Right atrium auricular region (tissue), 2 donors: ENCODE data around the gene BATF2. TPM values are rescaled to one million over a fixed set of nuclear protein-coding genes. Genes with fewer than 3 reads are reported as not detected.
A peak's percentile ranks its signal among the peaks of the same experiment; 100 is the strongest.

Experiments used
- DNase-seq: peaks from one replicate; pipeline ENCODE4 v3.0.0-alpha.2; 2019; ENCODE audit warnings: low spot score
- H3K27ac ChIP-seq, 2 donors: fragments of 200-600 bp; sonication (generic); 1 replicate in 1 of 2; 2 replicates in 1 of 2; pipeline ENCODE4 v1.5.1; 2016 to 2019
- H3K27me3 ChIP-seq, 2 donors: fragments of 200-600 bp; sonication (generic); one replicate each; pipeline versions ENCODE4 v1.5.1 to v1.6.0; 2017 to 2019
- H3K36me3 ChIP-seq: fragments of 200-600 bp; sonication (generic); one replicate; pipeline ENCODE4 v1.5.1; 2016
- H3K4me1 ChIP-seq, 2 donors: fragments of 200-600 bp; sonication (generic); one replicate each; pipeline versions ENCODE4 v1.5.1 to v1.6.0; 2017 to 2019
- H3K4me3 ChIP-seq, 2 donors: fragments of 200-600 bp; sonication (generic); 1 replicate in 1 of 2; 2 replicates in 1 of 2; pipeline ENCODE4 v1.5.1; 2017 to 2019; ENCODE audit warnings: mild to moderate bottlenecking in 1 of 2, moderate library complexity in 1 of 2
- H3K9me3 ChIP-seq, 2 donors: fragments of 200-600 bp; sonication (generic); one replicate each; pipeline ENCODE4 v1.5.1; 2019
- CTCF ChIP-seq, 2 donors: fragments of 200-600 bp; sonication (generic); IDR thresholded peaks; one replicate each; pipeline ENCODE4 v1.5.1; 2019; ENCODE audit warnings: antibody characterized with exemption in 2 of 2
- total RNA-seq, 2 donors: library from RNA; depleted of rRNA; stranded (reverse); fragments of >200 nt; gene quantifications; one replicate each; pipeline ENCODE4 v1.1.0, GENCODE V29; 2016

The BATF2 gene
- 1 to 10 TPM; 1.1 to 1.6 TPM for total RNA-seq

GRCh38 chr11:64996710-64997380 lies at the start of gene BATF2:
Gene BATF2, minus strand, starts transcription at chr11:64996971. Its CDS starts 57 bp downstream, at chr11:64996914.
- Histone ChIP-seq H3K4me1 (peaks cover 0 to 10% of the 10 kb centered on the region in 2 donors), H3K27me3 (no peaks in the 10 kb centered on the region), H3K9me3 (no peaks in the 10 kb centered on the region), H3K27ac (peak within 1 kb of the TSS; percentile 48 to 54), H3K4me3 (peak within 1 kb of the TSS; percentile 27 to 45), H3K36me3 (no peaks in the 10 kb centered on the region)
- TF ChIP-seq CTCF (IDR thresholded peaks at IDR 0.05), result peak in 1 of 2 donors; percentile 40
- DNase-seq, result peak; percentile 79

GRCh38 chr11:65045728-65046127 lies 49.0 kb upstream of the BATF2 start:
- H3K36me3 ChIP-seq, result no peaks in the 10 kb centered on the region
- DNase-seq, result no peak
- TF ChIP-seq CTCF (IDR thresholded peaks at IDR 0.05), result no peak
- H3K27ac ChIP-seq, result no peak overlapping the region
- H3K4me1 ChIP-seq, result peaks cover 0 to 45% of the 10 kb centered on the region in 2 donors
- no peak overlapping the region for H3K4me3 ChIP-seq
- H3K27me3 ChIP-seq, result no peaks in the 10 kb centered on the region
- H3K9me3 ChIP-seq, result no peaks in the 10 kb centered on the region

GRCh38 chr11:65045061-65045460 lies 48.3 kb upstream of the BATF2 start:
- H3K4me1 ChIP-seq, result peaks cover 0 to 50% of the 10 kb centered on the region in 2 donors
- TF ChIP-seq CTCF (IDR thresholded peaks at IDR 0.05), result no peak
- H3K27me3 ChIP-seq, result no peaks in the 10 kb centered on the region
- no peak for DNase-seq
- no peak overlapping the region for H3K27ac ChIP-seq
- no peaks in the 10 kb centered on the region for H3K36me3 ChIP-seq
- H3K9me3 ChIP-seq, result no peaks in the 10 kb centered on the region
- no peak overlapping the region for H3K4me3 ChIP-seq

- Histone ChIP-seq H3K9me3 (no peaks in the 10 kb centered on the region), H3K27me3 (no peaks in the 10 kb centered on the region), H3K27ac (no peak overlapping the region), H3K36me3 (peaks cover 6% of the 10 kb centered on the region), H3K4me3 (no peak overlapping the region), H3K4me1 (peaks cover 0 to 50% of the 10 kb centered on the region in 2 donors)
- no peak for TF ChIP-seq CTCF (IDR thresholded peaks at IDR 0.05)
- DNase-seq, result peak; percentile 61
Measured at GRCh38 chr11:65043881-65044501, 47.2 kb upstream of the BATF2 start.

- Histone ChIP-seq H3K9me3 (no peaks in the 10 kb centered on the region), H3K4me1 (peaks cover 0 to 45% of the 10 kb centered on the region in 2 donors), H3K36me3 (peaks cover 12% of the 10 kb centered on the region), H3K4me3 (no peak overlapping the region), H3K27ac (no peak overlapping the region), H3K27me3 (no peaks in the 10 kb centered on the region)
- no peak for TF ChIP-seq CTCF (IDR thresholded peaks at IDR 0.05)
- DNase-seq, result no peak
Measured at GRCh38 chr11:65042891-65043290, 46.1 kb upstream of the BATF2 start.
